Activated T-cell treated with anti-CD3 and anti-CD28 coated beads, Interleukin-2, amount 50 U/mL, for 72 hours (primary cell): Measurements from ENCODE around the gene MAPK8IP3. TPM values are rescaled to one million over a fixed set of nuclear protein-coding genes. Genes with fewer than 3 reads are reported as not detected.
"Not testable (repeated sequence)": the region's sequence is repeated elsewhere in the genome, so short reads cannot be mapped to it uniquely, and the experiment has no call there.

Experiments used
- ATAC-seq, 2 donors: fragments of 150-1000 bp; cut with Tn5 transposase; replicated peaks in 1 of 2; 2 replicates each; pipeline ENCODE4 v1.10.0; 2021; ENCODE audit warnings: moderate library complexity in 2 of 2, mild to moderate bottlenecking in 1 of 2
- DNase-seq, 2 donors: peaks; one replicate each; pipeline ENCODE4 v3.0.0; 2021 to 2022; ENCODE audit warnings: mixed read lengths in 1 of 2
- H3K27ac Mint-ChIP-seq: one replicate; pipeline ENCODE4 v1.8.0; 2022; ENCODE audit warnings: mild to moderate bottlenecking, moderate library complexity, mixed read lengths
- H3K27me3 Mint-ChIP-seq: one replicate; pipeline ENCODE4 v1.8.0; 2022; ENCODE audit warnings: low read depth, mixed read lengths
- H3K36me3 Mint-ChIP-seq, 2 donors: one replicate each; pipeline ENCODE4 v1.8.0; 2022; ENCODE audit warnings: mixed read lengths in 2 of 2, mild to moderate bottlenecking in 1 of 2; ENCODE audit not compliant: insufficient read depth in 2 of 2
- H3K4me1 Mint-ChIP-seq: one replicate; pipeline ENCODE4 v1.8.0; 2022; ENCODE audit warnings: low read depth, mixed read lengths
- H3K4me3 Mint-ChIP-seq, 2 donors: one replicate each; pipeline ENCODE4 v1.8.0; 2022; ENCODE audit warnings: mild to moderate bottlenecking in 2 of 2, mixed read lengths in 2 of 2, moderate library complexity in 2 of 2
- H3K9me3 Mint-ChIP-seq, 2 donors: one replicate each; pipeline ENCODE4 v1.8.0; 2022; ENCODE audit warnings: mixed read lengths in 2 of 2
- total RNA-seq, 2 donors: library from RNA; stranded (reverse); gene quantifications; one replicate each; pipeline ENCODE4 v1.2.3, GENCODE V29; 2022

MAPK8IP3 gene
- total RNA-seq, 2 donors from 2014 or later = 92.7 to 118 TPM

- DNase-seq (peak; percentile 12), ATAC-seq (no peak)
- H3K4me1 Mint-ChIP-seq = peaks cover 36% of the 10 kb centered on the region
- H3K9me3 Mint-ChIP-seq = no peaks in the 10 kb centered on the region
- H3K27ac Mint-ChIP-seq = peak overlapping the region; percentile 87
- peak overlapping the region; percentile 89 to 91 for H3K4me3 Mint-ChIP-seq
- H3K27me3 Mint-ChIP-seq = no peaks in the 10 kb centered on the region
- H3K36me3 Mint-ChIP-seq = peaks cover 2 to 5% of the 10 kb centered on the region in 2 donors
These were observed 1.3 kb downstream of the MAPK8IP3 start for GRCh38 chr16:1707193-1707790.

- no peak overlapping the region for H3K27ac Mint-ChIP-seq
- peaks cover 2 to 3% of the 10 kb centered on the region in 2 donors for H3K36me3 Mint-ChIP-seq
- H3K4me3 Mint-ChIP-seq = peak overlapping the region; percentile 89 to 91
- ATAC-seq (no peak), DNase-seq (no peak)
- no peaks in the 10 kb centered on the region for H3K9me3 Mint-ChIP-seq
- H3K4me1 Mint-ChIP-seq = peaks cover 36% of the 10 kb centered on the region
- H3K27me3 Mint-ChIP-seq = no peaks in the 10 kb centered on the region
These were observed 2.2 kb downstream of the MAPK8IP3 start for GRCh38 chr16:1708083-1708767.

GRCh38 chr16:1708768-1709180, 2.8 kb downstream of the MAPK8IP3 start:
- Mint-ChIP-seq H3K36me3 (peaks cover under 1 to 2% of the 10 kb centered on the region in 2 donors), H3K27me3 (no peaks in the 10 kb centered on the region), H3K9me3 (no peaks in the 10 kb centered on the region), H3K4me1 (peaks cover 37% of the 10 kb centered on the region), H3K27ac (no peak overlapping the region), H3K4me3 (peak overlapping the region; percentile 17 to 45)
- no peak for ATAC-seq
- no peak for DNase-seq

GRCh38 chr16:1709356-1709755, 3.4 kb downstream of the MAPK8IP3 start:
- ATAC-seq = no peak
- peaks cover 38% of the 10 kb centered on the region for H3K4me1 Mint-ChIP-seq
- H3K4me3 Mint-ChIP-seq = no peak overlapping the region
- no peaks in the 10 kb centered on the region for H3K27me3 Mint-ChIP-seq
- H3K9me3 Mint-ChIP-seq = no peaks in the 10 kb centered on the region
- no peak overlapping the region for H3K27ac Mint-ChIP-seq
- H3K36me3 Mint-ChIP-seq = peaks cover 0 to 2% of the 10 kb centered on the region in 2 donors
- no peak for DNase-seq

- H3K4me3 Mint-ChIP-seq = no peak overlapping the region
- no peak overlapping the region for H3K27ac Mint-ChIP-seq
- H3K4me1 Mint-ChIP-seq = peaks cover 26% of the 10 kb centered on the region
- no peaks in the 10 kb centered on the region for H3K27me3 Mint-ChIP-seq
- ATAC-seq (no peak), DNase-seq (no peak)
- H3K36me3 Mint-ChIP-seq = peaks cover 0 to 2% of the 10 kb centered on the region in 2 donors
- H3K9me3 Mint-ChIP-seq = no peaks in the 10 kb centered on the region
These were observed 5.0 kb downstream of the MAPK8IP3 start for GRCh38 chr16:1710811-1711507.

- Mint-ChIP-seq H3K4me3 (no peak overlapping the region), H3K4me1 (peaks cover 21% of the 10 kb centered on the region), H3K36me3 (no peaks in the 10 kb centered on the region)
These were observed 6.8 kb downstream of the MAPK8IP3 start for GRCh38 chr16:1712791-1713261.

GRCh38 chr16:1713331-1713730, 7.3 kb downstream of the MAPK8IP3 start:
- no peak for DNase-seq
- Mint-ChIP-seq H3K27ac (no peak overlapping the region), H3K9me3 (no peaks in the 10 kb centered on the region), H3K4me3 (no peak overlapping the region), H3K27me3 (no peaks in the 10 kb centered on the region), H3K4me1 (peaks cover 16% of the 10 kb centered on the region), H3K36me3 (no peaks in the 10 kb centered on the region)
- ATAC-seq = no peak

More at GRCh38 chr16:1712791-1713261, 6.8 kb downstream of the MAPK8IP3 start:
- DNase-seq = no peak
- Mint-ChIP-seq H3K9me3 (no peaks in the 10 kb centered on the region), H3K27me3 (no peaks in the 10 kb centered on the region), H3K27ac (no peak overlapping the region)
- no peak for ATAC-seq

- H3K27me3 Mint-ChIP-seq = no peaks in the 10 kb centered on the region
- DNase-seq (no peak), ATAC-seq (no peak)
- H3K36me3 Mint-ChIP-seq = no peaks in the 10 kb centered on the region
- H3K4me3 Mint-ChIP-seq = no peak overlapping the region
- H3K27ac Mint-ChIP-seq = no peak overlapping the region
- peaks cover 13% of the 10 kb centered on the region for H3K4me1 Mint-ChIP-seq
- no peaks in the 10 kb centered on the region for H3K9me3 Mint-ChIP-seq
These were observed 7.9 kb downstream of the MAPK8IP3 start for GRCh38 chr16:1713933-1714332.

GRCh38 chr16:1715220-1715619, 9.2 kb downstream of the MAPK8IP3 start:
- no peak for DNase-seq
- Mint-ChIP-seq H3K9me3 (no peaks in the 10 kb centered on the region), H3K27ac (no peak overlapping the region), H3K36me3 (no peaks in the 10 kb centered on the region), H3K4me1 (peaks cover 18% of the 10 kb centered on the region), H3K27me3 (no peaks in the 10 kb centered on the region), H3K4me3 (no peak overlapping the region)
- no peak for ATAC-seq

GRCh38 chr16:1718236-1718635, 12.2 kb downstream of the MAPK8IP3 start:
- not testable (repeated sequence) for H3K27me3 Mint-ChIP-seq, ATAC-seq, H3K27ac Mint-ChIP-seq, H3K4me3 Mint-ChIP-seq, H3K36me3 Mint-ChIP-seq, DNase-seq, H3K9me3 Mint-ChIP-seq
- peaks cover 34% of the 10 kb centered on the region for H3K4me1 Mint-ChIP-seq

- not testable (repeated sequence) for H3K36me3 Mint-ChIP-seq, H3K9me3 Mint-ChIP-seq, ATAC-seq, H3K4me3 Mint-ChIP-seq, DNase-seq, H3K27me3 Mint-ChIP-seq
- peaks cover 37% of the 10 kb centered on the region for H3K4me1 Mint-ChIP-seq
- peak overlapping the region; percentile 24 for H3K27ac Mint-ChIP-seq
These were observed 13.7 kb downstream of the MAPK8IP3 start for GRCh38 chr16:1719559-1720229.

GRCh38 chr16:1721372-1721771, 15.4 kb downstream of the MAPK8IP3 start:
- no peak for DNase-seq
- H3K4me1 Mint-ChIP-seq = peaks cover 37% of the 10 kb centered on the region
- H3K4me3 Mint-ChIP-seq = no peak overlapping the region
- H3K27ac Mint-ChIP-seq = no peak overlapping the region
- H3K9me3 Mint-ChIP-seq = no peaks in the 10 kb centered on the region
- no peaks in the 10 kb centered on the region for H3K27me3 Mint-ChIP-seq
- no peaks in the 10 kb centered on the region for H3K36me3 Mint-ChIP-seq
- ATAC-seq = no peak
